Loucy (cell line): ENCODE data around the gene MYO18B.

Experiments used
- EZH2phosphoT487 ChIP-seq: fragments of 200-600 bp; IDR thresholded peaks from 2 replicates; pipeline ENCODE4 v1.6.1; 2018; ENCODE audit warnings: antibody characterized with exemption, mild to moderate bottlenecking, moderate library complexity, borderline replicate concordance
- TF ChIP-seq, protein P1 (sequence below): fragments of 200-600 bp; sonication (generic); conservative IDR thresholded peaks from 2 replicates; pipeline ENCODE4 v1.5.1; 2014; ENCODE audit warnings: mild to moderate bottlenecking, antibody characterized with exemption, low read length

DNA sequence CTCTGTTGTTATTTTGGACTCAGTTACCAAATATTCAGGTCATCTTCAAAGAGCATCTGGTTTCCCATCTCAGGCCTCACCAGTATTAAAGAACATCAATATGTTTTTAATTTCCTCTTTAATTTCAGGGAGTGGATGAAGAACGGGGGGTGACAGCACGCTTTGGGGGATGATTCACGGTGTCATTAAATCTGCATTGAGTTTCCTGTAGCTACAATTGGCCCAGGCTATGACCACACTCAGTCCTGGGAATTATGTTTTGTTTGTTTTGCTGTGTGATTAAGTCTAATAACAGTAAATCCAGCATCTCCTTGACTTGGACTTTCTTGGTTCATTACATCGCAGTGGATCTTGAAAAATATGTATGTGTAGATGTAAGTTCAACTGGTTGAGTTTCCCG is 277.6 kb downstream of the MYO18B start:
- TF ChIP-seq, protein P1, sequence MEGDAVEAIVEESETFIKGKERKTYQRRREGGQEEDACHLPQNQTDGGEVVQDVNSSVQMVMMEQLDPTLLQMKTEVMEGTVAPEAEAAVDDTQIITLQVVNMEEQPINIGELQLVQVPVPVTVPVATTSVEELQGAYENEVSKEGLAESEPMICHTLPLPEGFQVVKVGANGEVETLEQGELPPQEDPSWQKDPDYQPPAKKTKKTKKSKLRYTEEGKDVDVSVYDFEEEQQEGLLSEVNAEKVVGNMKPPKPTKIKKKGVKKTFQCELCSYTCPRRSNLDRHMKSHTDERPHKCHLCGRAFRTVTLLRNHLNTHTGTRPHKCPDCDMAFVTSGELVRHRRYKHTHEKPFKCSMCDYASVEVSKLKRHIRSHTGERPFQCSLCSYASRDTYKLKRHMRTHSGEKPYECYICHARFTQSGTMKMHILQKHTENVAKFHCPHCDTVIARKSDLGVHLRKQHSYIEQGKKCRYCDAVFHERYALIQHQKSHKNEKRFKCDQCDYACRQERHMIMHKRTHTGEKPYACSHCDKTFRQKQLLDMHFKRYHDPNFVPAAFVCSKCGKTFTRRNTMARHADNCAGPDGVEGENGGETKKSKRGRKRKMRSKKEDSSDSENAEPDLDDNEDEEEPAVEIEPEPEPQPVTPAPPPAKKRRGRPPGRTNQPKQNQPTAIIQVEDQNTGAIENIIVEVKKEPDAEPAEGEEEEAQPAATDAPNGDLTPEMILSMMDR: no peak
- TF ChIP-seq EZH2phosphoT487: no peak
